NCI-H510A (cell line): Measurements from ENCODE around the gene TBXT.

Experiments
- DNase-seq: peaks from one replicate; lab custom pipeline; 2025; lab: John Stamatoyannopoulos, UW

The TBXT gene

DNA sequence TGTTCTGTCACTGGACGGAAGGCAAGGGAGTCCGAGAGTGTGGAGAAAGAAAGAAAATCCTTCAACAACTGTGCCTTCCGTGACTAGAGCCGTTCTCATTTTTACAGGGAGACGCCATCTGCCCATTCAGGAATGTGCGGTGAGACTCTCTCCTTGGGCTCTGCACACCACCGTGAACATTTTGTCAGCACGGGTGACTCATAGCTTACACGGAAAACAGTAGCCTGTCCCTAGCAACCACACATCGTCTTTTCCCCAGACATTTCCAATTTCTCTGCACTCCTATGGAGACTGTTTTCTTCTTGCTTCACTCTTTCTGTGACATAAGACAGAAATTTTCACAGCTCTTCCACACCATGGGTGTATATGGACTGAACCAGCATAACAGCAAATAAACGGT is 55.1 kb downstream of the TBXT start:
- DNase-seq: no peak

DNA sequence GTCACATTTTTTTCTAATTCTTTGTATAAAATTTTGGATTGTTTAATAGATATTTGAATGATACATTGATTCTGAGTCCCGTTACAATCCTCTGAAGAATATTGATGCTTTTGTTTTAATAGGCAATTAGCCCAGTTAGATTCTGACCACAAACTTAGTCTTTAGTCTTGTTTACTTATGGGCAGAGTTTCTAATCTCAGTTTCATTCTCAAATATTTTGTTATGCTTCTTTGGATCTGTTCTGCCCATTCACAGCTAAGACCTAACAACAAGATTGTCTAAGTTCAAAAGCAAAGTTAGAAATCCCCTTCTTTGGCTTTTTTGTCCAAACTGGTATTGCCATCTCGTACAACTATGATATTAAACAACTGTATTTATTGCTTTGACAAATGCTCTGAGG is 58.0 kb downstream of the TBXT start:
- no peak for DNase-seq
